Breast epithelium (tissue), 4 donors: ENCODE data around the gene PURA. TPM values are rescaled to one million over a fixed set of nuclear protein-coding genes. Genes with fewer than 3 reads are reported as not detected.

Source experiments
- DNase-seq, 2 donors: peaks; one replicate each; pipeline ENCODE4 v3.0.0-alpha.2; 2019; ENCODE audit warnings: low spot score in 2 of 2
- H3K27ac ChIP-seq, 2 donors: fragments of 200-600 bp; sonication (generic) in 1 of 2; one replicate each; pipeline ENCODE4 v1.5.1; 2016 to 2019; ENCODE audit warnings: mild to moderate bottlenecking in 1 of 2
- H3K27me3 ChIP-seq, 2 donors: fragments of 200-600 bp; sonication (generic) in 1 of 2; one replicate each; pipeline versions ENCODE4 v1.5.1 to v1.6.0; 2017 to 2019; ENCODE audit warnings: control low read depth in 1 of 2, mild to moderate bottlenecking in 1 of 2
- H3K36me3 ChIP-seq: fragments of 200-600 bp; one replicate; pipeline ENCODE4 v1.5.1; 2019
- H3K4me1 ChIP-seq, 2 donors: fragments of 200-600 bp; sonication (generic); one replicate each; pipeline ENCODE4 v1.5.1; 2016 to 2019; ENCODE audit warnings: control low read depth in 1 of 2
- H3K4me3 ChIP-seq, 3 donors: fragments of 200-600 bp; sonication (generic); 1 replicate in 2 of 3; 2 replicates in 1 of 3; pipeline ENCODE4 v1.5.1; 2016 to 2019; ENCODE audit warnings: mild to moderate bottlenecking in 3 of 3, moderate library complexity in 2 of 3
- H3K9me3 ChIP-seq, 2 donors: fragments of 200-600 bp; sonication (generic) in 1 of 2; one replicate each; pipeline ENCODE4 v1.5.1; 2016 to 2019; ENCODE audit warnings: control low read depth in 1 of 2
- CTCF ChIP-seq, 3 donors: fragments of 450-650 bp; IDR thresholded peaks; one replicate each; pipeline ENCODE4 v1.5.1; 2016 to 2017; ENCODE audit warnings: antibody characterized with exemption in 3 of 3, mild to moderate bottlenecking in 3 of 3, moderate library complexity in 3 of 3
- POLR2A ChIP-seq: fragments of 450-650 bp; IDR thresholded peaks from one replicate; pipeline ENCODE4 v1.6.1; 2016; ENCODE audit warnings: antibody characterized with exemption, mild to moderate bottlenecking, moderate library complexity
- POLR2AphosphoS5 ChIP-seq, 3 donors: sonication (generic); formaldehyde crosslinking; IDR thresholded peaks; one replicate each; pipeline ENCODE4 v1.6.1; 2017; ENCODE audit warnings: antibody characterized with exemption in 3 of 3
- intact Hi-C: fragments of 100-400 bp; cut with DNase I; formaldehyde crosslinking; loops from one replicate; pipeline ENCODE4 v1.15.1; 2023; ENCODE audit warnings: low total_unique reads
- total RNA-seq, 3 donors: library from RNA; depleted of rRNA; stranded (reverse); fragments of >200 nt; gene quantifications; one replicate each; pipeline ENCODE4 v1.1.0, GENCODE V29; 2016

PURA gene
- total RNA-seq, 3 donors from 2014 or later, result 27.9 to 33.8 (median 30.1) TPM

DNA sequence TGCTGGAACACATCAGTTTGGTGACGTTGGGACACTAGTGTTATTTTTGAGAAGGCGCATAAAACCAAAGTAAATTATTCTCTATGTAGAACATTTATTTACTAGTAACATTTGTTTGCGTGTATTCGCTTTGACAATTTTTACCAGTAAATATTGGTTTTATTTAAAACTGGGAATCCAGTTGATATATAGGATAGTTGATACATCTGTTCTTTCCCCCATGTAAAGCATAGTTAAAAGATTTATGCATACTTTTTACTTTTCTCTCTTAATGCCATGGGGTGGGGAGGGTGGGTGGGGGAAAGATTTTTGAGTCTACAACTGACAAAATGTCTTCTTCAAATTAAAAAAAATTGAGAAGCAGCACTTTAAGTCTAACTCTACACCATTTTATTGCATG lies 11.7 kb downstream of the PURA start, which contains the start of gene IGIP:
Gene IGIP, plus strand, starts transcription at position 301 of the 400 bp plus-strand sequence. CDS start 2,540 bp downstream, outside the sequence.
- DNase-seq, result no peak
- no peaks in the 10 kb centered on the region for H3K27me3 ChIP-seq
- H3K36me3 ChIP-seq, result no peaks in the 10 kb centered on the region
- TF ChIP-seq POLR2A, result no peak
- TF ChIP-seq CTCF (IDR thresholded peaks at IDR 0.05), result no peak
- no peak for TF ChIP-seq POLR2AphosphoS5 (IDR thresholded peaks at IDR 0.05)
- no peaks in the 10 kb centered on the region for H3K9me3 ChIP-seq
- intact Hi-C loops, result no loop called here
- H3K4me3 ChIP-seq, result no peak within 1 kb of the TSS
- H3K4me1 ChIP-seq, result no peaks in the 10 kb centered on the region
- no peak within 1 kb of the TSS for H3K27ac ChIP-seq

DNA sequence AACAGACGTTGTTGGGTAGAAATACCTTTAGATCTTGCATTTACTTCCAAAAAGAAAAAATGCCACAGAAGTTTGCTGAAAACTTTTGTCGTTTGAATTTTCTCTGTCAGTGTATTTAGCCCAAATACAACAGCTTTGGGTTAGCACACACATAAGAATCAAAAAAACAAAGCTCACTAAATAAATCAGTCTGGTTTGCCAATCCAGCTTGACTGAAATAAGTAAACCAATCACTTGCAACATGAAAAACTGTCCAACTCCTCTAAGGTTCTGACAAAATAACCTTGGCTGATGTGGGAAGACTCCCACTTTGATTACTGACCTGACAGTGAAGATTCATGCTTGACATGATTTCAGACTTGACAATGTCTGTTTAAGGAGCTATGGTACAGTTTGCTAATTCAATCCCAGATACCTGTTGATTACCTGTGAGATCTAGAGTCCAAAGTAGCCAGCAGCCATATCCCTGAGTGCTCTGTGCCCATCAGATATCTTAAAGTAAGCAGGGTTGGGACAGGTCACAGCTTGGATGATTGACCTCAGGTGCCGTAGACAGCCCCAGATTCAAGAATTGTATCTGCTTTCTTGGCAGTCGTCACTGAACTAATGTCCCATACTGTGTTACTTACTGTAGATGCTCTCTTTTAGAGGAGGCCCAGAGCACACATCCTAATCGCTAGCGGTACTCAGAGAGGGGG lies 12.6 kb downstream of the PURA start:
- Histone ChIP-seq H3K4me3 (no peak overlapping the region), H3K4me1 (no peaks in the 10 kb centered on the region), H3K9me3 (no peaks in the 10 kb centered on the region), H3K27ac (no peak overlapping the region), H3K36me3 (no peaks in the 10 kb centered on the region), H3K27me3 (no peaks in the 10 kb centered on the region)
- intact Hi-C loops, result no loop called here
- no peak for DNase-seq
- TF ChIP-seq POLR2AphosphoS5 (IDR thresholded peaks at IDR 0.05) (no peak), CTCF (IDR thresholded peaks at IDR 0.05) (no peak), POLR2A (no peak)

GRCh38 chr5:140128376-140128775 lies 14.5 kb downstream of the PURA start:
- H3K27me3 ChIP-seq, result no peaks in the 10 kb centered on the region
- H3K27ac ChIP-seq, result no peak overlapping the region
- no peaks in the 10 kb centered on the region for H3K36me3 ChIP-seq
- H3K4me1 ChIP-seq, result peaks cover 3 to 6% of the 10 kb centered on the region in 2 donors
- DNase-seq, result no peak
- H3K4me3 ChIP-seq, result no peak overlapping the region
- no peak for TF ChIP-seq POLR2AphosphoS5 (IDR thresholded peaks at IDR 0.05)
- TF ChIP-seq POLR2A, result no peak
- intact Hi-C loops, result no loop called here
- no peaks in the 10 kb centered on the region for H3K9me3 ChIP-seq

- DNase-seq, result no peak
- Histone ChIP-seq H3K4me3 (no peak overlapping the region), H3K27me3 (no peaks in the 10 kb centered on the region), H3K36me3 (no peaks in the 10 kb centered on the region), H3K9me3 (no peaks in the 10 kb centered on the region), H3K27ac (peak overlapping the region in 1 of 2 donors; percentile 11), H3K4me1 (peaks cover 3 to 6% of the 10 kb centered on the region in 2 donors)
- TF ChIP-seq CTCF (IDR thresholded peaks at IDR 0.05) (no peak), POLR2A (no peak), POLR2AphosphoS5 (IDR thresholded peaks at IDR 0.05) (no peak)
- intact Hi-C loops, result no loop called here
Observed at GRCh38 chr5:140130949-140131733, 17.2 kb downstream of the PURA start.

GRCh38 chr5:140131967-140132409 lies 18.1 kb downstream of the PURA start:
- DNase-seq, result no peak
- TF ChIP-seq CTCF (IDR thresholded peaks at IDR 0.05) (no peak), POLR2A (no peak), POLR2AphosphoS5 (IDR thresholded peaks at IDR 0.05) (no peak)
- H3K4me1 ChIP-seq, result peaks cover 3 to 6% of the 10 kb centered on the region in 2 donors
- H3K36me3 ChIP-seq, result no peaks in the 10 kb centered on the region
- H3K27ac ChIP-seq, result peak overlapping the region; percentile 23 to 29
- H3K9me3 ChIP-seq, result no peaks in the 10 kb centered on the region
- intact Hi-C loops, result no loop called here
- H3K4me3 ChIP-seq, result no peak overlapping the region
- H3K27me3 ChIP-seq, result no peaks in the 10 kb centered on the region
